K562 (cell line): ENCODE results near the gene ARL14EPL. TPM values are rescaled to one million over a fixed set of nuclear protein-coding genes. Genes with fewer than 3 reads are reported as not detected.

ENCODE experiments used
- ATF3 ChIP-seq, 2 experiments: fragments of 450-650 bp in 1 of 2; sonication (generic) in 1 of 2; formaldehyde crosslinking in 1 of 2; IDR thresholded peaks in 1 of 2; conservative IDR thresholded peaks in 1 of 2; 2 replicates each; pipeline versions ENCODE4 v1.6.1 to v1.8.1; 2016 to 2023; ENCODE audit warnings: mild to moderate bottlenecking in 2 of 2, moderate library complexity in 2 of 2, inconsistent platforms in 1 of 2, missing genetic modification reagents in 1 of 2
- BRD9 ChIP-seq: fragments of 450-650 bp; IDR thresholded peaks from 2 replicates; pipeline ENCODE4 v1.6.1; 2018; ENCODE audit warnings: low read depth; ENCODE audit not compliant: partially characterized antibody
- CBX3 ChIP-seq, 2 experiments: IDR thresholded peaks; 1 replicate in 1 of 2; 2 replicates in 1 of 2; pipeline ENCODE4 v1.6.1; 2012; ENCODE audit warnings: inconsistent platforms in 2 of 2, low read length in 2 of 2, borderline replicate concordance in 1 of 2, control low read depth in 1 of 2
- CC2D1A ChIP-seq: fragments of 450-650 bp; IDR thresholded peaks from 2 replicates; pipeline ENCODE4 v1.6.1; 2017; ENCODE audit warnings: mild to moderate bottlenecking
- CTCF ChIP-seq, 3 experiments: IDR thresholded peaks in 2 of 3; conservative IDR thresholded peaks in 1 of 3; 2 replicates each; pipeline ENCODE4 v1.5.1; 2011 to 2012; ENCODE audit warnings: low read length in 3 of 3, mild to moderate bottlenecking in 3 of 3, control low read depth in 2 of 3, improper control_type of control experiment in 1 of 3, inconsistent platforms in 1 of 3, low read depth in 1 of 3, mixed read lengths in 1 of 3, moderate library complexity in 1 of 3; ENCODE audit not compliant: insufficient read depth in 2 of 3
- FOSL1 ChIP-seq: fragments of 200-800 bp; sonication (Bioruptor generic); conservative IDR thresholded peaks from 2 replicates; pipeline ENCODE4 v1.6.1; 2016; ENCODE audit warnings: missing genetic modification characterization, missing compliant biosample characterization
- FOXK2 ChIP-seq, 2 experiments: fragments of 450-650 bp; IDR thresholded peaks in 1 of 2; conservative IDR thresholded peaks in 1 of 2; 2 replicates each; pipeline ENCODE4 v1.6.1; 2016; ENCODE audit warnings: low read depth in 2 of 2, mild to moderate bottlenecking in 1 of 2
- HDGF ChIP-seq: fragments of 450-650 bp; IDR thresholded peaks from 2 replicates; pipeline ENCODE4 v1.6.1; 2016
- HNRNPLL ChIP-seq: fragments of 200-400 bp; formaldehyde crosslinking; IDR thresholded peaks from 2 replicates; pipeline ENCODE4 v1.6.1; 2017; ENCODE audit warnings: low read length, low read depth, mild to moderate bottlenecking; ENCODE audit not compliant: poor library complexity, severe bottlenecking
- HOXB6 ChIP-seq: fragments of 250-450 bp; sonication (Bioruptor Pico); IDR thresholded peaks from 2 replicates; pipeline ENCODE4 v1.5.1; 2022; ENCODE audit warnings: mild to moderate bottlenecking, borderline replicate concordance
- JUN ChIP-seq, 2 experiments: sonication (generic) in 1 of 2; formaldehyde crosslinking in 1 of 2; IDR thresholded peaks; 2 replicates each; pipeline versions ENCODE4 v1.6.1 to v1.8.0; 2012 to 2022; ENCODE audit warnings: borderline replicate concordance in 2 of 2, mild to moderate bottlenecking in 2 of 2, improper control_type of control experiment in 1 of 2, low read depth in 1 of 2, low read length in 1 of 2, missing genetic modification reagents in 1 of 2
- KDM2B ChIP-seq: fragments of 250-450 bp; sonication (Bioruptor Pico); IDR thresholded peaks from 2 replicates; pipeline ENCODE4 v1.8.0; 2021; ENCODE audit warnings: mild to moderate bottlenecking, moderate library complexity
- KLF13 ChIP-seq: fragments of 450-650 bp; IDR thresholded peaks from 2 replicates; pipeline ENCODE4 v1.6.1; 2016; ENCODE audit warnings: missing genetic modification characterization, low read depth, mild to moderate bottlenecking, missing compliant biosample characterization, moderate library complexity, borderline replicate concordance
- MBD2 ChIP-seq: sonication (generic); IDR thresholded peaks from 2 replicates; pipeline ENCODE4 v1.6.1; 2016; ENCODE audit warnings: low read depth, borderline replicate concordance
- MECOM ChIP-seq: fragments of 250-450 bp; sonication (Bioruptor Pico); IDR thresholded peaks from 2 replicates; pipeline ENCODE4 v1.8.0; 2022; ENCODE audit warnings: inconsistent platforms
- NR2C1 ChIP-seq, 2 experiments: fragments of 450-650 bp; IDR thresholded peaks; 2 replicates each; pipeline ENCODE4 v1.6.1; 2017; ENCODE audit warnings: mild to moderate bottlenecking in 2 of 2, antibody characterized with exemption in 1 of 2, inconsistent platforms in 1 of 2, missing compliant biosample characterization in 1 of 2, missing genetic modification characterization in 1 of 2
- PML ChIP-seq: IDR thresholded peaks from 2 replicates; pipeline ENCODE4 v1.6.1; 2012; ENCODE audit warnings: low read length, inconsistent platforms
- PRPF4 ChIP-seq: fragments of 200-400 bp; formaldehyde crosslinking; IDR thresholded peaks from one replicate; pipeline ENCODE4 v1.6.1; 2017; ENCODE audit warnings: low read length, low read depth, mild to moderate bottlenecking; ENCODE audit not compliant: insufficient read depth, poor library complexity, severe bottlenecking
- PYGO2 ChIP-seq: fragments of 450-650 bp; IDR thresholded peaks from 2 replicates; pipeline ENCODE4 v1.6.1; 2016; ENCODE audit warnings: mild to moderate bottlenecking, missing genetic modification characterization, moderate library complexity, missing compliant biosample characterization
- RB1 ChIP-seq: fragments of 450-650 bp; IDR thresholded peaks from 2 replicates; pipeline ENCODE4 v1.6.1; 2017; ENCODE audit warnings: low read depth, mild to moderate bottlenecking
- RFX1 ChIP-seq: fragments of 450-650 bp; IDR thresholded peaks from 2 replicates; pipeline ENCODE4 v1.6.1; 2016; ENCODE audit warnings: mild to moderate bottlenecking, moderate library complexity
- TRIM24 ChIP-seq, 2 experiments: fragments of 450-650 bp; IDR thresholded peaks; 2 replicates each; pipeline ENCODE4 v1.6.1; 2016
- ZNF165 ChIP-seq: fragments of 250-450 bp; sonication (Bioruptor Pico); IDR thresholded peaks from 2 replicates; pipeline ENCODE4 v1.4.0; 2020; ENCODE audit warnings: borderline replicate concordance
- ZNF212 ChIP-seq: fragments of 450-650 bp; formaldehyde crosslinking; IDR thresholded peaks from 2 replicates; pipeline ENCODE4 v1.4.0; 2020; ENCODE audit warnings: mild to moderate bottlenecking
- ZNF23 ChIP-seq: fragments of 250-450 bp; sonication (Bioruptor Pico); IDR thresholded peaks from 2 replicates; pipeline ENCODE4 v1.4.0; 2020; ENCODE audit warnings: mild to moderate bottlenecking
- polyA plus RNA-seq, 8 experiments: library from polyadenylated mRNA; depleted of rRNA in 4 of 8; stranded (reverse) in 5 of 8; unstranded in 3 of 8; fragments of >200 nt; fragmentation: Nextera tagmentation in 2 of 8; fragmentation: Illumina TruSeq in 1 of 8; extraction: Ambion mirVana in 2 of 8; extraction: Trizol in 1 of 8; gene quantifications; 2 replicates each; pipeline versions ENCODE4 v1.2.1 to v1.2.3, GENCODE V29; 2011 to 2014; ENCODE audit warnings: inconsistent platforms in 1 of 8, missing spikeins in 1 of 8
- total RNA-seq, 7 experiments: library from RNA; depleted of rRNA in 6 of 7; stranded (reverse); fragments of >200 nt in 6 of 7; fragmentation: Illumina TruSeq in 2 of 7; extraction: Trizol in 2 of 7; gene quantifications; 2 replicates each; pipeline versions ENCODE4 v1.2.1 to v1.2.3, GENCODE V29; 2011 to 2021; ENCODE audit warnings: low replicate concordance in 1 of 7

ARL14EPL gene
- total and polyA plus RNA-seq, 9 of the 15 experiments (the other 6 are each of a cell fraction or from before 2014, with no cell fraction given), result 0.06 to 0.14 (median 0.08) TPM; not detected in 5

- peak; percentile 45 for TF ChIP-seq RFX1
- TF ChIP-seq RB1, result no peak
- TF ChIP-seq NR2C1 (IDR thresholded peaks at IDR 0.05), result no peak
- TF ChIP-seq NR2C1 (tag; IDR thresholded peaks at IDR 0.05), result peak; percentile 29; the same call in 1 of the 2 replicates
- TF ChIP-seq FOXK2 (conservative IDR thresholded peaks at IDR 0.05 in 1 of 2, IDR thresholded peaks at IDR 0.05 in 1 of 2; ENCODE audit: low read depth in 2 of 2), result peak in 1 of 2 experiments; percentile 64; a peak in 3 of 4 replicates
- no peak for TF ChIP-seq BRD9
- no peak for TF ChIP-seq ZNF23 (CRISPR knock-in tag)
- no peak for TF ChIP-seq KLF13
- TF ChIP-seq PML, result no peak
- no peak for TF ChIP-seq HOXB6
- TF ChIP-seq ZNF212 (CRISPR knock-in tag), result no peak
- TF ChIP-seq FOSL1 (tag), result peak; percentile 96
- TF ChIP-seq TRIM24 (IDR thresholded peaks at IDR 0.05), result 0 out of 4 replicates have a peak, but pooled peaks of 1 of the 2 experiments have one; percentile 53
- no peak for TF ChIP-seq ZNF165 (CRISPR knock-in tag)
- no peak for TF ChIP-seq MECOM (CRISPR knock-in tag)
- peak; percentile 74; the same call in 1 of the 2 replicates for TF ChIP-seq JUN (IDR thresholded peaks at IDR 0.05; ENCODE audit: borderline replicate concordance, low read depth, low read length)
- TF ChIP-seq JUN (CRISPR knock-in tag; IDR thresholded peaks at IDR 0.05; ENCODE audit: borderline replicate concordance), result no peak
- no peak for TF ChIP-seq PYGO2 (tag)
- TF ChIP-seq KDM2B (CRISPR knock-in tag), result no peak
- no peak for TF ChIP-seq MBD2
- TF ChIP-seq HDGF, result no peak
- 0 out of 3 replicates have a peak, but pooled peaks of 1 of the 2 experiments have one; percentile 15 for TF ChIP-seq CBX3 (IDR thresholded peaks at IDR 0.05; ENCODE audit: borderline replicate concordance in 1 of 2, low read length in 2 of 2)
- no peak for TF ChIP-seq CC2D1A
- TF ChIP-seq ATF3 (IDR thresholded peaks at IDR 0.05), result peak; percentile 90
- TF ChIP-seq ATF3 (CRISPR knock-in tag; conservative IDR thresholded peaks at IDR 0.05), result no peak
- TF ChIP-seq CTCF (IDR thresholded peaks at IDR 0.05 in 2 of 3, conservative IDR thresholded peaks at IDR 0.05 in 1 of 3; ENCODE audit: insufficient read depth in 2 of 3, low read depth in 1 of 3, low read length in 3 of 3), result peak; percentile 37 to 68 (median 52); a peak in 4 of 6 replicates
- peak; percentile 66 for TF ChIP-seq HNRNPLL
- TF ChIP-seq PRPF4, result no peak
Measured at GRCh38 chr5:116032094-116032517, at the start of gene ARL14EPL (continued).
